Effector CD8-positive, alpha-beta T cell (primary cell): ENCODE measurements around the gene DENND2A.
A peak's percentile ranks its signal among the peaks of the same experiment; 100 is the strongest.
"Not testable (repeated sequence)": the region's sequence is repeated elsewhere in the genome, so short reads cannot be mapped to it uniquely, and the experiment has no call there.

Experiments used
- DNase-seq: peaks from one replicate; lab custom pipeline; 2025; lab: John Stamatoyannopoulos, UW

DENND2A gene

DNA sequence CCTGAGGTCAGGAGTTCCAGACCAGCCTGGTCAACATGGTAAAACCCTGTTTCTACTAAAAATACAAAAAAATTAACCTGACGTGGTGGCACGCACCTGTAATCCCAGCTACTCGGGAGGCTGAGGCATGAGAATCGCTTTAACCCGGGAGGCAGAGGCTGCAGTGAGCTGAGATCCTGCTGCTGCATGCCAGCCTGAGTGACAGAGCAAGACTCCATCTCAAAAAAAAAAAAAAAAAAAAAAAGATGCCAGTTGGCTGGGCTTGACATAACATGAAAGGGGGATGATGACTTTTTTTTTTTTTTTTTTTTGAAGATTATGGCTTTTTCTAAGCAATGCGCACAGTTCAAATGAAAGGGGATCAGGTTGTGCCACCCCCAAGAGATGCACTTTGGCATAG is 133.1 kb downstream of the DENND2A start:
- DNase-seq, result not testable (repeated sequence)

DNA sequence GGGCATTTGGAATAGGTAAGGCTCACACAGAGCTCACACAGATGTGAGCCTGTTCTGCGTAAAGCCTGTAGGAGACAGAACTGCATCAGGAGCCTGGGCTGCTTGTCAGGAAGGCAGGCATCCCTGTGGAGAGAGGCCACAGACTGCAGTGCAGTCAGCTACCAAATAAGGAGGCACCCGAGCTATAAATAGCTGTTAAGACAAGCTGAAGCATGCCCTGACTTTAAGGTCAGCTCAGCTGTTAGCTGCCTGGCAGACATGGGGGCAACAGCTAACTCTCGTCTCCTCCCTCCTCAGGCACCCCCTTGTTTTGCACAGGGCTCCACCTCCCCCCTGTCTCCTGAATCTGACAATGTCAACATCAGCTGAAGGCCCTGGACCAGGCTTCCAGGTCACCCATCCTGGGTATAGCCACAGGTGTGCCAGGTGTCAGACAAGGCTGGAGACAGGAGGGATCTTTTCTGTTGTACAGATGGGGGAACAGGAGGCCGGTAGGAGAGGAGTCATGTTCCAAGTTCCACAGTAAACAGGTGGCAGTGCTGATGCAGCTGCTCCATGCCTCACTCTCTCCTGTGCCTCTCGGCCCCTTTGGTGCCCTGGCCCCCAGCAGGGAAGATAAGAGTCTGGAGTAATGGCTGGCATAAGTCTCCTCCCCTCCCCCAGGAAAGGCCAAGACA is 133.7 kb downstream of the DENND2A start:
- no peak for DNase-seq

DNA sequence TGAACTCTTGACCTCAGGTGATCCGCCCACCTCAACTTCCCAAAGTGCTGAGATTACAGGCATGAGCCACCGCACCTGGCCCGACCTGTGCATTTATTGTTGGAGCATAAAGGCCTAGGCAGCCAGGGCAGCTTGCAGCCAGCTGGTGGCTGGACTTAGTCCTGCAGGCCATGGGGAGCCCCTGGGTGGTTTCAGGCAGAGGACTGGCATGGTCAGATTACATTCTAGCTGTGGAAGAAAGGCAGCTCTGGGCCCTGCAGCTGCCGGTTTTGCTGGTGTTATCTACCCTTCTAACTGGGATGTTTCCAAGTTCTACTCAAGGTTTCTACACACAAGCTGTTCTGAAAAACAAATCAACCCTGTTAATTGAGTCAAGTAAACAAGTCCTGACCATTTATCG is 138.6 kb downstream of the DENND2A start:
- DNase-seq, result no peak

DNA sequence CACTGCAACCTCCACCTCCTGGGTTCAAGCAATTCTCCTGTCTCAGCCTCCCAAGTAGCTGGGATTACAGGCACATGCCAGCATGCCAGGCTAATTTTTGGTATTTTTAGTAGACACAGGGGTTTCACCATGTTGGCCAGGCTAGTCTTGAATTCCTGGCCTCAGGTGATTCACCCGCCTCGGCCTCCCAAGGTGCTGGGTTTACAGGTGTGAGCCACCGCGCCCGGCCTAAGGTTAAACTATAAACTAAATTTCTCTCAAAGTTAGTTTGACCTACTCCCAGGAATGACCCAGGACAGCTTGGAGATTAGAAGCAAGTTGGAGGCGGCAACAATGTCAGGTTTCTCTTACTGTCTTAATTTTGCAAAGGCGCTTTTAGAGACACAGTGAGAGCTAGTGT is 142.8 kb downstream of the DENND2A start:
- not testable (repeated sequence) for DNase-seq

DNA sequence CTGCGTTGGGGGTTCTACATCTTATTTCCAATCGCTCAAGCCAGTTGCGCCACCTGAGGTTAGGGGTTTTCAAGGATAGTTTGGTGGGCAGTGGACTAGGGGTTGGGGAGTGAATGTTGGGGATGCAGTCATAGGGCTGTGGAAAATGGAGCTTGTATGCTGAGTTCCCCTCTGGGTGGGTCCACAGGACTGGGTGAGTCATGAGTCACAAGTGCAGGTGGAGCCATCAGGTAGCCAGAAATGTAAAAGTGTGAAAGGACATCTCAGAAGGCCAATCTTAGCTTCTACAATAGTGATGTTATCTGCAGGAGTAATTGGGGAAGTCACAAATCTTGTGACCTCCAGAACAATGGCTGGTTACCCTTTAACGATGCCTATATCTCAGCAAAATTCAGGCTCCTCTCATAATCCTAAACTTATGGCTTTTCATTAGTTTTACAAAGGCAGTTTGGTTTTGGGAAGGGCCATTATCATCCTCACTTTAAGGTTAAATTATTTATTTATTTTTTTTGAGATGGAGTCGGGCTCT is 143.3 kb downstream of the DENND2A start:
- no peak for DNase-seq

DNA sequence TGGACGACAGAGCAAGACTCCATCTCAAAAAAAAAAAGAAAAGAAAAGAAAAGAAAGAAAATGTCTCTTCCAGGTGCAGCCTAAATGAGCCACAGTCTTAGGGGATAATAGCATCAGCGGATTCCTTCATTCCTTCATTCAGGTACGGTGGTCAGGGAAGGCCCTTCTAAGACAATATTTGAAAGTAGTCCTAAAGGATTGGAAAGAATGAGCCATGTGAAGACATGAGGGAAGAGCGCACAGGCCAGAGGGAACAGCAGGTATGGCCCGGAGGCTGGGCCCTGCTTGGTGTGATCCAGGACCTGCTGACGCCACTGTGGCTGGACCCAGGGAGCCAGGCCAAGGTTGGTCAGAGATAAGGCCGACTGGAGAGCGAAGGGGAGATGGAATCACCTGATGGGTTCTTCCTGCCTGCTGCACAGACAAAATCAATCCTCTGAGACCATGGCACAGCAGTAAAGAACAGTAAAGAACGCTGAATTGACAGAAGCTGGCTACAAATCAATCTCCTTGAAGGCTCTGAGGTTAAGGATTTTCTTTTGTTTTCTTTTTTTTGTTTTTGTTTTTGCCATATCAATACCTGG is 145.0 kb downstream of the DENND2A start:
- DNase-seq, result no peak

DNA sequence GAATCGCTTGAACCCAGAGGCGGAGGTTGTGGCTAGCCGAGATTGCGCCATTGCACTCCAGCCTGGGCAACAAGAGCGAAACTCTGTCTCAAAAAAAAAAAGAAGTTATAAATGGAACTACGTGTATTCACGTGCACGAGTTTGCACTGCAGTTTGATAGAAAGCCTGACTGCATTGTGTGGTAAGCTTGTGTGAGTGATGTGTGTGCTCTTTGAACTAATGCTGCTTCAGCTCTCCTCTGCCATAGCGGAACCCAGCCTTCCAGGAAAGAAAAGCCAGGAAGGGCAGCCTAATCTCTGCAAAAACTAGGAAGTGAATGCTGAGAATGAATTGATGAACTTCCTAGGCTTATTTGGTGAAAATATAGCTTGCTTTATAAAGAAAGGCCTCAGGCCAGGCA is 145.7 kb downstream of the DENND2A start:
- no peak for DNase-seq

DNA sequence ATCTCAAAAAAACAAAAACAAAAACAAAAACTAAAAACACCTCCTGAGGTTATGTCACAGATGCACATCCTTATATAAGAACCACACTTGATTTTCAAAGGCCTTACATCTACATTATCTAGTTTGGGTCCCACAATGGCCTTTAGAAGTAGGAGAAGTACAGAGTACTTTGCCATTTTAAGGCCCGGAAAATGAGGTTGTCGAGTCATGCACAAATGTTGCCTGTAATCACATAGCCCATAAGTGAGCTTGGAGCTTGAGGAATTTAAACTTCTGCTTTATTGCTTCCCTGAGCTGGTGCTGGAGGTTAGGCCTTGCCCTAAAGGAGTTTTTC is 151.6 kb downstream of the DENND2A start:
- DNase-seq, result no peak

DNA sequence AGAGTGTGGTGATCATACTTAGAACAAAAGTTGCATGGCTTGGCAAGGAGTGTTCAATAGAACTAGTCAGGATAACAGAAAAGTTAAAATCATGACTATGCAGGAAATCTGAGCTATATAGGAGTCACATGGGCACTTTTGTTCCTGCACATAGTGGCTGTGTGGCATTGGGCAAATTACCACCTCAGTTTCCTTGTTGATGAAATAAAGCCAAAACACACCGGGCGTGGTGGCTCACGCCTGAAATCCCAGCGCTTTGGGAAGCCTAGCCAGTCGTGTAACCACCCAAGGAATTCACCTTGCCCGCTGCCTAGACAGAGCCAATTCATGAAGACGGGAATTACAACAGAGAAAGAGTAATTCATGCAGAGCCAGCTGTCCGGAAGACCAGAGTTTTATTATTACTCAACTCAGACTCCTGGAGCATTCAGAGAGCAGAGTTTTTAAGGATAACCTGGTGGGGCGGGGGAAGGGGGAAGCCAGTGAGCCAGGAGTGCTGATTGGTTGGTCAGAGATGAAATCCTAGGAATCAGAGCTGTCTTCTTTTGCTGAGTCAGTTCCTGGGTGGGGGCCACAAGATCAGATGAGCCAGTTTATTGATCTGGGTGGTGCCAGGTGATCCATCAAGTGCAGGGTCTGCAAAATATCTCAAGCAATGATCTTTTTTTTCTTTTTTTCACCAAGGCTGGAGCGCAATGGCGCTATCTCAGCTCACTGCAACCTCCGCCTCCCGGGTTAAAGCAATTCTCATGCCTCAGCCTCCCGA is 154.9 kb downstream of the DENND2A start:
- no peak for DNase-seq

DNA sequence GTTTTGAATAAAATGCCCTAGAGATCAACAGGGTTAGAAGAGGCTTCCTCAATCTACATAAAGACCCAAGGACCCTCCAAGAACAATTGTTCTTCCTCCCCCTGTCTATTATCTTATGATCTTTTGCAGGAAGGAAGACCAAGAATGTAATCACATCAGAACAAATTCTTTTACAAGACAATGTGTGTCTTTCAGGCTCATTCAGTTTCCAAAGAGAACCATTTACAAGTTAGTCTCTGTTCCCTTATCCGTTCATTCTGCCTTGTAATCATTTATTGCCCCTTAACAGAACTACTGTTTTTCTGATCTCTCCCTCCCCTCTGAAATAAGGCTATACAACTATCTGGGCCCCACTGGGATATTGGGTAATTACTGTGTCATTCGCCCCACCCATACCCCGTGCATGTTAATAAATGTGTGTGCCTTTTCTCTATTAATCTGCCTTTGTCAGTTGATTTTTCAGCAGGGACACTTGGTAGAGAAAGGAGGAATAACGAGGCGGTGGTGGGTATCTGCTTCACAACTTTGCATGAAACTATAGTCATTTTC is 155.6 kb downstream of the DENND2A start:
- DNase-seq, result no peak

DNA sequence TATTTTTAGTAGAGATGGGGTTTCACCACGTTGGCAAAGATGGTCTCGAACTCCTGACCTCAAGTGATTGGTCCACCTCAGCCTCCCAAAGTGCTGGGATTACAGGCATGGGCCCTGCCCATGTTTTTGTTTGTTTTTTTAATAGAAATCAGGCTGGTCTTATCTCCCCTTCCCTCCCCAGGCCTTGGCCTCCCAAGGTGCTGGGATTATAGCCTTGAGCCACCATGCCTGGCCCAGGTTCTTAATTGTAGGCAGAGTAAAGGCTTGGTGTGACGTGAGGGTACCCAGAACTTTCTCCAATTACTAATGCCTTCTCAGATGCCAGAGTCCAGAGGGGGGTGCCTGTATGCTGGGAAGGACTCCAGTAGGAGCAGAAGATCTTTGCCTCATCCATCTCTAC is 156.1 kb downstream of the DENND2A start:
- no peak for DNase-seq

DNA sequence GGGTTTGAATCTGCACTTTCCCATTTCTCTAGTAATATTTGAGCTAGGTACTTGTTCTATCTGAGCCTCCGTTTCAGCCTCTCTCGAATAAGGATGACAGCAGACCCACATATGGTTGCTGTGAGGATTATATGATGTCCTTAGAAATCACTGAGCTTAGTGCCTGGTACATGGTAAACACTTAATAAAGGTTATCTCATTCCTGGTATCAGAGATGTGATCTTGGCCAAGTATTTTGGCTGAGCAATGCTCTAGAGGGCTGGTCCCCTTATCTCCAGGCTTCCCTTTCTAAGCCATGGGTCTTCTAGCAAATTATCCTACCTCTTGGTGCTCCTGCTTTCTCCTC is 160.9 kb downstream of the DENND2A start:
- DNase-seq, result no peak

DNA sequence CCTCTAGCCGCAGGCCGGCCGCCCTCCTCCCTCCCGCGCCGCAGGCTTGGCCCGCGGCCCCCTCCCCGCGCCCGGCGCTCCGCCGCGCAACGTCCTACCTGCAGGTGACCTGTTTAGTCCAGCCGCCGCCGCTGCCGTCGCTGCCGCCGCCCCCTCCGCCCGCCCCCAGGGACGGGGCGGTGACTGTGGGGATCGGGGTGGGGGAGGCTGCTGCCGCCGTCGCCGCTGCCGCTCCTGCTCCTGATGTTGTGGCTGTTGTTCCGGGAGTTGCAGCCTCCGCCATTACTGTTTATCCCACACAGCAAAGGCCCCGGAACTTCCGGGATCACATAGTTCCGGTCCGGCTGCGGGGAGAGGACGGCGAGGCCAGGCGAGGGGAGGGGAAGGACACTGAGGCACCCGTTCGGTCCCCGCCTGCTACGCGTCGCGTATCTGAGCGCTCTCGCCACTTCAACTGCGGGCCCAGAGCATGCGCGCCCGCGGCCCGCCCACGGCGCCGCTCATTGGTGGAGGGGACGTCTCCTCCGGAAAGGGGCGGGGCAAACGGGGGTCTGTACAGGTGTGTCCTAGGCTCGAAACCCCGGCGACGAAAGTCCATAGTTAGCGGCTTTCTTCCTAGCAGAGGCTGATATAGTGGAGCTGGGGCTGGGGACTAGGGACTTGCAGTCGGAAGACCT is 161.4 kb downstream of the DENND2A start, which contains the start of gene MKRN1:
TSS of gene MKRN1 (minus strand) at position 444 of the 677 bp plus-strand sequence. CDS start at position 283, 161 bp downstream.
- peak; percentile 89 for DNase-seq

DNA sequence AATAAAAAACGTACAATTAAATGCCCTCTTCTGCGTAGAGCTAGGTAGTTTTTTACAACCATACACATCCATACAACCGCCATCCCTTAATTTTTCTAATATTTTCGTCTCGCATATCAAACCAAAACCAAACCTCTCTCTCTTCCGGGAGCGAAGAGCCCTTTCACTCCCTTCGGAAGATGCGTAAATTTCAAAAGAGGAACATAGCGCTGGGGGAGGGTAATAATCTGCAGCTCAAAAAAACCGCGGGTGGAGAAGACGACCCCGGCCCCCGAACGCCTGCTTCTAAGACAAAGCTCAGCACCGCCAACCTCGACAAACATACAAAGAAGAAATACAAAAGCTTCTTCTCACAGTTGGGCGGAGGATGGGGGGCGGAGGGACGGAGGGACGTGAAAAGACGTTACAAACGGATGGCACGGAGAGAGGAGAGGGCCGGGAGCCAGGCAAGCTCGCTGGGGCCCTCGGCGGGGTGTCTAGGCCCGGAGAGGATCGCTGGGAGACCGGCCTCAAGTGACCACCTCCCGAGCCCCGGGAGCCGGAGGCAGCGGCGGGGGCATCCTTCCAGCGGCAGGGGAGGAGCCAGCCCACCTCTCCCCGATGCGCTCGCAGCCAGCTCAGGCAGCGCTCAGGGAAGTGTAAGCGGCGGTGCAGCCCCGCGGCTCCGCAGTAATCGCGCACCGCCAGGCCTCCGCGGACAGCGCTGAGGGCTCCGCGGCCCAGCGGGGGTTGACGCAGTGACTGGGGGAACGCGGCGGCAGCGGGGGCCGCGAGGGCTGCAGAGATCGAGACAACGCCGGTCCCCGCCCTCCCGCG is 162.2 kb downstream of the DENND2A start:
- peak; percentile 40 for DNase-seq

DNA sequence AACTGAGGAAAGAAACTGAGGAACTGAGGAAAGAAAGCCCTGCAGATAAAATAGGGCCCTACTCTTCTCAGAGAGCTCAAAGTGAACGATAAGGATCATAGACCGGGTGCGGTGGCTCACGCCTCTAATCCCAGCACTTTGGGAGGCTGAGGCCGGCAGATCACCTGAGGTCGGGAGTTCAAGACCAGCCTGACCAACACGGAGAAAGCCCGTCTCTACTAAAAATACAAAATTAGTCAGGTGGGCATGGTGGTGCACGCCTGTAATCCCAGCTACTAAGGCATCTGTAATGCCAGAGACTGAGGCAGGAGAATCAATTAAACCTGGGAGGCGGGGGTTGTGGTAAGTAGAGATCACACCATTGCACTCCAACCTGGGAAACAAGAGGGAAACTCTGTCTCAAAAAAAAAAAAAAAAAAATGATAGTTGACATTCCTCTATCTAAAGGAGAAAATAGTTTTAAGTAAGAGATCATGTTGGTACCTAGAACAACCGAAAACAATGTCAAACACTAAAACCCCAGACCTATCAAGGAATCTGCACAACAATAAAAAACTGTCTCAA is 163.8 kb downstream of the DENND2A start:
- DNase-seq, result no peak

DNA sequence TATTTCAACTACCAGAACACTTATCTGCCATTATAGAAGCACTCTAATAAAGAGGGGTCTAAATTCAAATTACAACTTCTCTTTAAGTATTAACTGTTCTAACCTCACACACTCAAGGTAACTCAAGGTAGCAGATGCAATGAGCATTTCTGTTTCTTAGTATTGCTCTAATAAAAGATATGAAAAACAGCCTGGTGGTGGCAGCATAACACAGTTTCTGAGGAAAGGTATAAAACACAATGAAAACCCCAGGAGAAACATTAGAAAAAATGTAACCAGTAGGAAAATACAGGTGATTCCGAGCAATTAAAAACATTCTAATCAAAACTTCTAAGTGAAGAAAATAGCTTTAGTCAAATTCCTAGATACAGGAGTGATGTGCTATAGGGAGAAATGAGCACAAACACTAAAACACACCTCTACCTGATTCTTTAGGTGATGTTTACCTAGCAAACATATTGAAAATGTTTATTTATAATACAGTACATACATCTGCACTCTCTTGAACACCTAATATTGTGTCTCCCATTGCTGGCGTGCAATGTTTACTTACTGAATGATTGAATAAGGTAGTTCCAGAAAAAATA is 164.8 kb downstream of the DENND2A start:
- peak; percentile 20 for DNase-seq
